ACC112 (cell line): ENCODE results near the gene GK.

Experiments used
- H2AFZ ChIP-seq: fragments of 200-600 bp; sonication (generic); one replicate; pipeline ENCODE4 v1.6.0; 2017; ENCODE audit warnings: antibody characterized with exemption, low read length; ENCODE audit not compliant: unreplicated experiment
- H3K27ac ChIP-seq: fragments of 200-600 bp; sonication (generic); 2 replicates; pipeline ENCODE4 v1.5.1; 2014; ENCODE audit warnings: low read depth, mild to moderate bottlenecking, antibody characterized with exemption, low read length, moderate library complexity
- H3K27me3 ChIP-seq: fragments of 200-600 bp; sonication (generic); 2 replicates; pipeline ENCODE4 v1.6.1; 2014; ENCODE audit warnings: mild to moderate bottlenecking, antibody characterized with exemption, low read length, moderate library complexity, mixed read lengths; ENCODE audit not compliant: insufficient read depth
- H3K36me3 ChIP-seq: fragments of 200-600 bp; sonication (generic); 2 replicates; pipeline ENCODE4 v1.6.1; 2016; ENCODE audit warnings: mild to moderate bottlenecking, antibody characterized with exemption, low read length, moderate library complexity, mixed read lengths; ENCODE audit not compliant: insufficient read depth
- H3K4me1 ChIP-seq: fragments of 200-600 bp; sonication (generic); one replicate; pipeline ENCODE4 v1.6.1; 2016; ENCODE audit warnings: low read length, mixed read lengths; ENCODE audit not compliant: insufficient read depth, unreplicated experiment, control insufficient read depth
- H3K4me3 ChIP-seq: fragments of 200-600 bp; sonication (generic); 2 replicates; pipeline ENCODE4 v1.5.1; 2014; ENCODE audit warnings: mild to moderate bottlenecking, low read depth, low read length
- H3K79me2 ChIP-seq: fragments of 200-600 bp; sonication (generic); one replicate; pipeline ENCODE4 v1.6.0; 2016; ENCODE audit warnings: low read length; ENCODE audit not compliant: control insufficient read depth, unreplicated experiment, insufficient read depth

The GK gene

GRCh38 chrX:30673127-30673796 lies 20.0 kb downstream of the GK start:
- no peaks in the 10 kb centered on the region for H3K27me3 ChIP-seq
- H3K27ac ChIP-seq: no peak overlapping the region
- H3K4me3 ChIP-seq: no peak overlapping the region
- no peaks in the 10 kb centered on the region; the same call in 1 of the 2 replicates for H3K36me3 ChIP-seq
- no peak overlapping the region for H2AFZ ChIP-seq
- no peaks in the 10 kb centered on the region for H3K4me1 ChIP-seq
- no peaks in the 10 kb centered on the region for H3K79me2 ChIP-seq

- H3K4me3 ChIP-seq: no peak overlapping the region
- no peaks in the 10 kb centered on the region for H3K79me2 ChIP-seq
- no peak overlapping the region for H3K27ac ChIP-seq
- no peak overlapping the region for H2AFZ ChIP-seq
- H3K27me3 ChIP-seq: no peaks in the 10 kb centered on the region
- H3K36me3 ChIP-seq: no peaks in the 10 kb centered on the region; the same call in 1 of the 2 replicates
- H3K4me1 ChIP-seq: no peaks in the 10 kb centered on the region
Measured at GRCh38 chrX:30673884-30674598, 20.8 kb downstream of the GK start.

GRCh38 chrX:30674799-30675198 lies 21.6 kb downstream of the GK start:
- H2AFZ ChIP-seq: no peak overlapping the region

GRCh38 chrX:30679369-30679768 lies 26.1 kb downstream of the GK start:
- Histone ChIP-seq H3K27ac (no peak overlapping the region), H3K4me1 (no peaks in the 10 kb centered on the region), H3K79me2 (no peaks in the 10 kb centered on the region), H3K36me3 (no peaks in the 10 kb centered on the region), H2AFZ (no peak overlapping the region), H3K4me3 (no peak overlapping the region), H3K27me3 (no peaks in the 10 kb centered on the region)

More at GRCh38 chrX:30674799-30675198, 21.6 kb downstream of the GK start:
- no peaks in the 10 kb centered on the region for H3K79me2 ChIP-seq
- H3K27me3 ChIP-seq: no peaks in the 10 kb centered on the region
- H3K4me3 ChIP-seq: no peak overlapping the region
- H3K36me3 ChIP-seq: no peaks in the 10 kb centered on the region; the same call in 1 of the 2 replicates
- H3K4me1 ChIP-seq: no peaks in the 10 kb centered on the region
- H3K27ac ChIP-seq: no peak overlapping the region

- Histone ChIP-seq H3K4me1 (no peaks in the 10 kb centered on the region), H3K27me3 (no peaks in the 10 kb centered on the region), H3K79me2 (no peaks in the 10 kb centered on the region), H3K4me3 (no peak overlapping the region), H3K36me3 (no peaks in the 10 kb centered on the region), H2AFZ (no peak overlapping the region), H3K27ac (no peak overlapping the region)
Measured at GRCh38 chrX:30680618-30681017, 27.4 kb downstream of the GK start.

GRCh38 chrX:30688641-30689040 lies 35.4 kb downstream of the GK start:
- Histone ChIP-seq H3K27me3 (no peaks in the 10 kb centered on the region), H3K27ac (no peak overlapping the region), H3K4me1 (no peaks in the 10 kb centered on the region), H3K79me2 (no peaks in the 10 kb centered on the region), H3K36me3 (no peaks in the 10 kb centered on the region), H3K4me3 (no peak overlapping the region), H2AFZ (no peak overlapping the region)

GRCh38 chrX:30689116-30689515 lies 35.9 kb downstream of the GK start:
- Histone ChIP-seq H3K27me3 (no peaks in the 10 kb centered on the region), H3K27ac (no peak overlapping the region), H3K79me2 (no peaks in the 10 kb centered on the region), H2AFZ (no peak overlapping the region), H3K4me3 (no peak overlapping the region), H3K4me1 (no peaks in the 10 kb centered on the region), H3K36me3 (no peaks in the 10 kb centered on the region)

- peak overlapping the region; percentile 3 for H2AFZ ChIP-seq
- H3K27me3 ChIP-seq: no peaks in the 10 kb centered on the region
- no peaks in the 10 kb centered on the region for H3K79me2 ChIP-seq
- H3K36me3 ChIP-seq: no peaks in the 10 kb centered on the region
- H3K4me3 ChIP-seq: no peak overlapping the region
- H3K27ac ChIP-seq: no peak overlapping the region
- H3K4me1 ChIP-seq: no peaks in the 10 kb centered on the region
Measured at GRCh38 chrX:30690330-30690729, 37.1 kb downstream of the GK start.

- Histone ChIP-seq H2AFZ (no peak overlapping the region), H3K4me1 (no peaks in the 10 kb centered on the region), H3K36me3 (no peaks in the 10 kb centered on the region), H3K4me3 (no peak overlapping the region), H3K79me2 (no peaks in the 10 kb centered on the region), H3K27ac (no peak overlapping the region), H3K27me3 (no peaks in the 10 kb centered on the region)
Measured at GRCh38 chrX:30693999-30694650, 40.9 kb downstream of the GK start.

- Histone ChIP-seq H3K4me1 (no peaks in the 10 kb centered on the region), H3K27ac (peak overlapping the region; percentile 32; the same call in 1 of the 2 replicates), H3K36me3 (no peaks in the 10 kb centered on the region), H2AFZ (no peak overlapping the region), H3K27me3 (no peaks in the 10 kb centered on the region), H3K4me3 (no peak overlapping the region), H3K79me2 (no peaks in the 10 kb centered on the region)
Measured at GRCh38 chrX:30702736-30703135, 49.5 kb downstream of the GK start.
